ENCODE results near the gene SELENOV. TPM values are rescaled to one million over a fixed set of nuclear protein-coding genes. Genes with fewer than 3 reads are reported as not detected.

Gene SELENOV
- total and polyA plus RNA-seq, 10 donors, result not detected

GRCh38 chr19:39524495-39524894 lies 9.6 kb downstream of the SELENOV start:
- H3K4me1 ChIP-seq, result peaks cover 0 to 2% (median 0%) of the 10 kb centered on the region in 6 donors
- WGBS, 5 donors, result 66 to 83% (median 70%) methylated on average over 8 of the region's 8 CpGs
- peaks cover 0 to 7% (median 0%) of the 10 kb centered on the region in 6 donors for H3K36me3 ChIP-seq
- intact Hi-C loops (cut with DNase I; ENCODE audit: low total_unique reads), result no loop called here
- no peaks in the 10 kb centered on the region for H3K27me3 ChIP-seq (replicated peaks in 1 of 7)
- H3K4me3 ChIP-seq, result no peak overlapping the region
- DNase-seq, result no peak
- no peak for TF ChIP-seq POLR2A (IDR thresholded peaks at IDR 0.05)
- TF ChIP-seq POLR2AphosphoS5 (IDR thresholded peaks at IDR 0.05), result no peak
- TF ChIP-seq CTCF (IDR thresholded peaks at IDR 0.05 in 8 of 11, conservative IDR thresholded peaks at IDR 0.05 in 3 of 11), result no peak
- H3K9me3 ChIP-seq, result no peaks in the 10 kb centered on the region
- H3K27ac ChIP-seq, result no peak overlapping the region

GRCh38 chr19:39525205-39525604 lies 10.3 kb downstream of the SELENOV start:
- Histone ChIP-seq H3K27me3 (replicated peaks in 1 of 7) (no peaks in the 10 kb centered on the region), H3K36me3 (peaks cover 0 to 7% (median 0%) of the 10 kb centered on the region in 6 donors), H3K9me3 (no peaks in the 10 kb centered on the region), H3K4me3 (no peak overlapping the region), H3K27ac (no peak overlapping the region), H3K4me1 (peaks cover 0 to 10% (median 0%) of the 10 kb centered on the region in 6 donors)
- no peak for TF ChIP-seq POLR2AphosphoS5 (IDR thresholded peaks at IDR 0.05)
- intact Hi-C loops (cut with DNase I; ENCODE audit: low total_unique reads), result no loop called here
- no peak for DNase-seq
- 94 to 98% (median 95%) methylated on average over 3 of the region's 3 CpGs for WGBS, 5 donors

- H3K27me3 ChIP-seq (replicated peaks in 1 of 7), result no peaks in the 10 kb centered on the region
- H3K9me3 ChIP-seq, result no peaks in the 10 kb centered on the region
- DNase-seq, result no peak
- TF ChIP-seq POLR2AphosphoS5 (IDR thresholded peaks at IDR 0.05), result no peak
- no peak for TF ChIP-seq POLR2A (IDR thresholded peaks at IDR 0.05)
- no peak for TF ChIP-seq CTCF (IDR thresholded peaks at IDR 0.05 in 8 of 11, conservative IDR thresholded peaks at IDR 0.05 in 3 of 11)
- peak overlapping the region in 7 of 8 donors; percentile 65 to 90 (median 86) for H3K27ac ChIP-seq
- 40 to 55% (median 49%) methylated on average over 14 of the region's 14 CpGs for WGBS, 5 donors
- H3K4me3 ChIP-seq, result peak overlapping the region; percentile 56 to 92 (median 80)
- intact Hi-C loops (cut with DNase I; ENCODE audit: low total_unique reads), result loop anchor here (5.0 to 10.0 kb wide), 3 partner anchors 50 to 407 kb away; partner anchors contain the start of genes PAK4, SUPT5H and TIMM50
- peaks cover 5 to 39% (median 23%) of the 10 kb centered on the region in 6 donors for H3K4me1 ChIP-seq
- peaks cover 0 to 7% (median 0%) of the 10 kb centered on the region in 6 donors for H3K36me3 ChIP-seq
Observed at GRCh38 chr19:39531834-39532232, 16.9 kb downstream of the SELENOV start.

GRCh38 chr19:39532233-39533002 lies 17.5 kb downstream of the SELENOV start, which contains the start of gene EID2B:
Gene EID2B, minus strand, starts transcription at chr19:39532852. Its CDS starts 50 bp downstream, at chr19:39532802.
- no peaks in the 10 kb centered on the region for H3K9me3 ChIP-seq
- peak within 1 kb of the TSS; percentile 56 to 92 (median 80) for H3K4me3 ChIP-seq
- intact Hi-C loops (cut with DNase I; ENCODE audit: low total_unique reads), result loop anchor here (5.0 to 10.0 kb wide), 3 partner anchors 50 to 408 kb away; partner anchors contain the start of genes PAK4, SUPT5H and TIMM50
- TF ChIP-seq POLR2AphosphoS5 (IDR thresholded peaks at IDR 0.05) (peak; percentile 90 to 95 (median 93)), POLR2A (IDR thresholded peaks at IDR 0.05) (peak in 1 of 3 donors; percentile 34), CTCF (IDR thresholded peaks at IDR 0.05 in 8 of 11, conservative IDR thresholded peaks at IDR 0.05 in 3 of 11) (peak; percentile 94 to 100 (median 98))
- H3K36me3 ChIP-seq, result peaks cover 0 to 5% (median 0%) of the 10 kb centered on the region in 6 donors
- WGBS, 5 donors, result 0 to 1% (median 0%) methylated on average over 46 to 65 of the region's 65 CpGs
- H3K4me1 ChIP-seq, result peaks cover 5 to 43% (median 25%) of the 10 kb centered on the region in 6 donors
- peak; percentile 99 for DNase-seq
- H3K27me3 ChIP-seq (replicated peaks in 1 of 7), result no peaks in the 10 kb centered on the region
- peak within 1 kb of the TSS; percentile 65 to 90 (median 82) for H3K27ac ChIP-seq
